ENCODE measurements around the gene METTL25B.

METTL25B gene

DNA sequence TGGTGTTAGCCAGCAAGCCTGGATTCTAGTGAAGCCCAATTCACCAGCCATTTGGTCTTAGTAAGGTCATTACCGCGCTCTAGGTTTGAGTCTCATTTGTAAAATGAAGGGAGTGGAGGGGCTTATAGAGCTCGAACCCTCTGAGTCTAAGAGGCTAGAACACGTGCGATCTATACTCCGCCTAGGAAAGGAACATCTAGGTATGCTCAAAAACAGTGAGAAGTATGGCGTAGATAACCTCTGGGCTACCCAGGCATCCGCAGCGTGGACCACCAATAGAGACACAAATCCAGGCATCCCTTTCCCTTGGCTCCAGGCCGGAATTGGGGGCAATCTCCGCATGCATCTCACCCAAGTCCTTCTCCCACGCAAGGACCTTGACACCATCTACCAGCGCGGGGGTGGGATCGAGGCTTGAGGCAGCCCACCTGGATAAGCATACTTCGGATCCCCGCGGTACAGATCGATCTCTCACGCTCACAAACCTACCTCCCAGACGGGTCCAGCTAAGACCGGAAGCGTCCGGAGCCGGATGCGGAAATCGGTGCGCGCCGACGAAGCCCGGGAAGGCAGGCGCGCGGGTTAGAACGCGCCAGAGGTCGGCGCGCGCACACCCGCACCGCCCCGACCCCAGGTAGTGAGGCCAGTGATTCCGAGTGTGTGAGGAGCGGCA is at the start of gene METTL25B:
Gene METTL25B (plus strand): TSS at position 544 of the 673 bp plus-strand sequence. CDS start 636 bp downstream, outside the sequence.
- DNase-seq (ENCODE audit: extremely low read depth, low read depth), result no peak
- TF ChIP-seq, protein P1, sequence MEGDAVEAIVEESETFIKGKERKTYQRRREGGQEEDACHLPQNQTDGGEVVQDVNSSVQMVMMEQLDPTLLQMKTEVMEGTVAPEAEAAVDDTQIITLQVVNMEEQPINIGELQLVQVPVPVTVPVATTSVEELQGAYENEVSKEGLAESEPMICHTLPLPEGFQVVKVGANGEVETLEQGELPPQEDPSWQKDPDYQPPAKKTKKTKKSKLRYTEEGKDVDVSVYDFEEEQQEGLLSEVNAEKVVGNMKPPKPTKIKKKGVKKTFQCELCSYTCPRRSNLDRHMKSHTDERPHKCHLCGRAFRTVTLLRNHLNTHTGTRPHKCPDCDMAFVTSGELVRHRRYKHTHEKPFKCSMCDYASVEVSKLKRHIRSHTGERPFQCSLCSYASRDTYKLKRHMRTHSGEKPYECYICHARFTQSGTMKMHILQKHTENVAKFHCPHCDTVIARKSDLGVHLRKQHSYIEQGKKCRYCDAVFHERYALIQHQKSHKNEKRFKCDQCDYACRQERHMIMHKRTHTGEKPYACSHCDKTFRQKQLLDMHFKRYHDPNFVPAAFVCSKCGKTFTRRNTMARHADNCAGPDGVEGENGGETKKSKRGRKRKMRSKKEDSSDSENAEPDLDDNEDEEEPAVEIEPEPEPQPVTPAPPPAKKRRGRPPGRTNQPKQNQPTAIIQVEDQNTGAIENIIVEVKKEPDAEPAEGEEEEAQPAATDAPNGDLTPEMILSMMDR (IDR thresholded peaks at IDR 0.05; ENCODE audit: low read depth, low read length, missing control alignments), result no peak
- peak within 1 kb of the TSS; percentile 98 for H3K4me3 ChIP-seq (replicated peaks; ENCODE audit: low read depth, low read length)

DNA sequence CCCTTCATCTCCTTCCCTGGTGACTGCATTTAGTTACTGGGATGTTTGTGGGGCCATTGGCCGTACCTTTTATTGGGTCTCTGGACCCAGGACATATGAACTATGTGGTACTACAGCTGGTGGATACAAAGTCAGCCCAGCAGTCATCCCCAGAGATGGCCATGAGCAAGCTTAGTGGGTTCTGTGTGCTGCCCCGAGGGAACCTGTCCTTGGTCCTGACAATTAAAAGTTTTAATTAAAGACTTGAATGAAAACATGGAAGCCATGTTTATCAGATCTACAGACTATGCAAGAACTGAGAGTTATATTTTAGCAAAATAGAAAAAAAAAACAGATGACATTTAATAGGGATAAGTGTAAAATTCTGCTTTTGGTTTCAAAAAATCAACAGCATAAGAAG is 48.2 kb upstream of the METTL25B start:
- TF ChIP-seq, protein P1 (IDR thresholded peaks at IDR 0.05; ENCODE audit: low read depth, low read length, missing control alignments), result no peak
- H3K4me3 ChIP-seq (replicated peaks; ENCODE audit: low read depth, low read length), result no peak overlapping the region
- DNase-seq (ENCODE audit: extremely low read depth, low read depth), result no peak

DNA sequence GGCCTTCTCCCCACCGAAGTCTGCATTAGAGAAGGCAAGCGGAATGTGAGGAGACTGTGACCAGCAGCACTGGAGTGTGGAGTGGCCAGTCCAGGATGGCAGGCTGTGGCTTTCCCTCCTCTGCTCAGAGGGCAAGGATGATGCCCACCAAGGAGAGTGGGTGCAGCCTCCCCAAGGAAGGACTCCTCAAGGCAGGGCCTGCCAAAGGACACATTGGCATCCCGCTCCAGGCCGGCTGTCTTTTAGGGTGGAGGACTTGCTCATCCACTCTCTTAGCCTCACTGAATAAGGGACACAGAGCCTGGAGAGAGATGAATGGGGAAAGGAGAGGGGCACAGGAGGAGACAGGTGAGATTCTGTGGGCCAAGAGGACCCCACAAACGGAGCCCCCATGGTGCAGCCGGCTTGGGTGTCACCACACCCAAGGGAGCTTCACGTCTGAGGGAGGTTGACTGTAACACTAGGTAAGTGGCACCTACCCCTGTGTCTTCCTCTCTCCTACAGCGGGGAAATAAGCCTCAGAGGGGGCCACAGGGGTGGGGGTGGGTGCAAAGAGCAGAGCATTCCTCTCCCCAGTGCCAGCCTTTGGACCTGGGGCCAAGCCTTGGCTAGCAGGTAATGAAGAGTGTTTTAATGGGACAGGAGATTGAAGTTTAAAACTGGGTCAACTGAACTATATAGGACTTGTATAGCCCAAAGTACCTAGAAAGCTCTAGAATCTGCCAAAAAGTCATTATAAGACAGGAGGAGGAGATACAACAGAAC is 46.9 kb upstream of the METTL25B start:
- DNase-seq (ENCODE audit: extremely low read depth, low read depth), result no peak
- H3K4me3 ChIP-seq (replicated peaks; ENCODE audit: low read depth, low read length), result no peak overlapping the region
- TF ChIP-seq, protein P1 (IDR thresholded peaks at IDR 0.05; ENCODE audit: low read depth, low read length, missing control alignments), result no peak

DNA sequence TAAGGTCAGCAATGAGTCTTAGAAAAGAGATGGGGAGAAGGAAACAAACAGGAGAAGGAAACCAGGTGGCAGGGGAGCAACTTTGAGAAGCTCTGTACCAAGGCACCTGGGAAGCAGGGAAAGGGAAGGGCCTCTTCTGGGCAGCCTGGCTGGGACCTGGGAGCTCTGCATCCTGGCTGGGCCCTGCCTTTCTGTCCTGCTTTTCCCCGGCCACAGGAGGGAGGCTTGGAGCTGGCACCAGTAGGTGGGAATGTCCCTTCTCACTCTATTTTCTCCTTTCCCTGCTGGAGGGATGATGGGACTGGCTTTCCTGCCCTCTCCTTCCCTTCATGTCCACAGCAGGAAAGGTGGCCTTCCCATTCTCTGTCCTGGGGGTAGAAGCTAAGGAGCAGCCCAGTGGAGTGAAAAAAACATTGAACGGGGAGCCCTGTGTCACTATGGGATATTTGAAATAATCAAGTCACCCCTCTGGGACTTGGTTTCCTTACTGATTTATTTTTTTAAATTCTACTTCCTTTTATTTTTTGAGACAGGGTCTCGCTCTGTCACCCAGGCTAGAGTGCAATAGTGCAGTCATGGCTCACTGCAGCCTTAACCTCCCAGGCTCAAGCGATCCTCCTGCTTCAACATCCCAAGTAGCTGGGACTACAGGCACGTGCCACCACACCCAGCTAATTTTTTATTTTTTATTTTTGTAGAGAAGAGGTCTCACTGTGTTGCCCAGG is 45.9 kb upstream of the METTL25B start:
- DNase-seq (ENCODE audit: extremely low read depth, low read depth), result no peak
- H3K4me3 ChIP-seq (replicated peaks; ENCODE audit: low read depth, low read length), result no peak overlapping the region
- TF ChIP-seq, protein P1 (IDR thresholded peaks at IDR 0.05; ENCODE audit: low read depth, low read length, missing control alignments), result peak; percentile 19

DNA sequence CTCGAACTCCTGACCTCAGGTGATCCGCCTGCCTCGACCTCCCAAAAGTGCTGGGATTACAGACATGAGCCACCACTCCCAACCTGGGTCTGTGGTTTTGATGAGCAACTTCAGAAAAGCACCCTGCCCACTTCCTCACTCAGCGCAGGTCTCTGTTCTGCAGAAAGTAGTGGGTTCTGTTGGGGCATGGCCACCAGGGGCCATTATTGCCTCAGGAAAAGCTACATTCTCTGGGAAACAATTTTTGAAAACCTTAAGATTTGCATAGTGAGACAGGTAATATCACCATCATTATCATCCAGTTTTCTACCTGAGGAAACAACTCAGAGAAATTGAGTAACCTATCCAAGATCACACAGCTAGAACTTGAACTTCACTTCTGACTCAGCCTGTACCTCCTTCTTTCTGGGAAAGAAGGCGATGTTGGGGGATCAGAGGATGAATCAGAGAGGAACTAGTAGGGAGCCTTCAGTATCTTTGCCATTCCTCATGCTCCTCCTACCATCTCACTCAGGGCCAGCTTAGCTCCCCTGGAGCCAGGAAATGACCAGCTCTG is 44.0 kb upstream of the METTL25B start:
- H3K4me3 ChIP-seq (replicated peaks; ENCODE audit: low read depth, low read length), result no peak overlapping the region
- TF ChIP-seq, protein P1 (IDR thresholded peaks at IDR 0.05; ENCODE audit: low read depth, low read length, missing control alignments), result no peak
- DNase-seq (ENCODE audit: extremely low read depth, low read depth), result no peak

DNA sequence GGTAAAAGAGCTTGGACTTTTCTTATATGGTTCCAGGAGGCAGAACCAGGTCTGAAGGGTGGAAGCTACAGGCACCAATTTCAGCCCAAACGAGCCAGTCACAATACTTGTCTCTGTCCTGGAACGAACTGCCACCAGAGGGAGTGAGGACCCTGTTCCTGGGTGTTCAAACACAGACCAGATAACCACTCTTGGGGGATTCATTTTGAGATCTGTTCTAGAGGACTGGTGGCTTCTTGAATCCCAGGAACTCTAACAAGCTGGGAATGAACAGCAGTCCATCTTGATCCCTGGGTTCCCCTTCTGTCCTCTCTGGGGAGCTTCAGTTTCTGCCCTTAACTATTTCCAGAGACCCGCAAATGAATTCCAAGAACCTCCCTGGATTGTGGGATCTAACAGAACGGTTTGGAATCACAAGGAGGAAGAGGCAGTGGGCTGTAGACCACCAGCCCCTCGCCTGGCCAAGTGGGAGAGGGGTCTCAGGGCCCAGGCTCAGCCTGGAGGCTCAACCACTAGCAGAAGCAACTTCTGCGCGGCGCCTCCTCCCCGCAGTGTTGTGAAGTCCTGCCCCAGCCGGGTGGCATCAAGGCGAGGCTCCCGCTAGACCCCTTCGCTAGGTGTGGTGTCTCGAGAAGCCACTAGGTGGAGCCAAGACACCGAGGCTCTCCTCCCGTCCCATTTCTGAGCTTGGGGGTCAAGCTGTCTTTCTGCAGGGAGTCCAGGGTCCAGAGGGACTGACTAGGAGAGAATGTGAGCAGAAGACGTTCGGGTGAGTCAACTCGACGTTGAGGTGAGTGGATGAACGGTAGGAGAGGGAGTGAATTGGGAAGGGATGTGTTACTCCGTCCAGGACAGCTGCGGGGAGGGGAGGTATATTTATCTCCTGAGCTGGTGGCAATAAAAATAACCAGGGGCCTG is 39.0 kb upstream of the METTL25B start:
- no peak for DNase-seq (ENCODE audit: extremely low read depth, low read depth)
- TF ChIP-seq, protein P1 (IDR thresholded peaks at IDR 0.05; ENCODE audit: low read depth, low read length, missing control alignments), result peak; percentile 84
- H3K4me3 ChIP-seq (replicated peaks; ENCODE audit: low read depth, low read length), result peak overlapping the region; percentile 38

Data from HFF-Myc (cell line).